ENCODE measurements around the gene ANKRD44. TPM values are rescaled to one million over a fixed set of nuclear protein-coding genes. Genes with fewer than 3 reads are reported as not detected.

ANKRD44 gene
- total RNA-seq, 2 donors from 2014 or later = 21.2 to 24.5 TPM

- DNase-seq (ENCODE audit: low spot score) = no peak
- intact Hi-C loops (cut with DNase I) = no loop called here
These were observed 139.0 kb downstream of the ANKRD44 start for GRCh38 chr2:197171582-197171981.

- DNase-seq (ENCODE audit: low spot score) = no peak
- intact Hi-C loops (cut with DNase I) = no loop called here
These were observed 140.4 kb downstream of the ANKRD44 start for GRCh38 chr2:197170208-197170607.

- intact Hi-C loops (cut with DNase I) = no loop called here
- peak; percentile 80 for DNase-seq (ENCODE audit: low spot score)
These were observed 141.9 kb downstream of the ANKRD44 start for GRCh38 chr2:197168705-197169104.

- intact Hi-C loops (cut with DNase I) = no loop called here
- no peak for DNase-seq (ENCODE audit: low spot score)
These were observed 142.8 kb downstream of the ANKRD44 start for GRCh38 chr2:197167608-197168314.

GRCh38 chr2:197165020-197165419 lies 145.6 kb downstream of the ANKRD44 start:
- no peak for DNase-seq (ENCODE audit: low spot score)
- intact Hi-C loops (cut with DNase I) = no loop called here

GRCh38 chr2:197164141-197164754 lies 146.3 kb downstream of the ANKRD44 start:
- DNase-seq (ENCODE audit: low spot score) = no peak
- intact Hi-C loops (cut with DNase I) = no loop called here

- intact Hi-C loops (cut with DNase I) = no loop called here
- DNase-seq (ENCODE audit: low spot score) = no peak
These were observed 146.9 kb downstream of the ANKRD44 start for GRCh38 chr2:197163712-197164140.

GRCh38 chr2:197161774-197162173 lies 148.8 kb downstream of the ANKRD44 start:
- DNase-seq (ENCODE audit: low spot score) = no peak
- intact Hi-C loops (cut with DNase I) = no loop called here

- DNase-seq (ENCODE audit: low spot score) = no peak
- intact Hi-C loops (cut with DNase I) = no loop called here
These were observed 150.8 kb downstream of the ANKRD44 start for GRCh38 chr2:197159661-197160211.

- no peak for DNase-seq (ENCODE audit: low spot score)
- intact Hi-C loops (cut with DNase I) = no loop called here
These were observed 151.7 kb downstream of the ANKRD44 start for GRCh38 chr2:197158591-197159550.

- intact Hi-C loops (cut with DNase I) = no loop called here
- DNase-seq (ENCODE audit: low spot score) = no peak
These were observed 152.6 kb downstream of the ANKRD44 start for GRCh38 chr2:197157879-197158537.

- DNase-seq (ENCODE audit: low spot score) = no peak
- intact Hi-C loops (cut with DNase I) = no loop called here
These were observed 153.8 kb downstream of the ANKRD44 start for GRCh38 chr2:197156771-197157170.

GRCh38 chr2:197152451-197153228 lies 157.9 kb downstream of the ANKRD44 start:
- intact Hi-C loops (cut with DNase I) = no loop called here
- DNase-seq (ENCODE audit: low spot score) = no peak

GRCh38 chr2:197149546-197149945 lies 161.0 kb downstream of the ANKRD44 start:
- DNase-seq (ENCODE audit: low spot score) = no peak
- intact Hi-C loops (cut with DNase I) = no loop called here

- DNase-seq (ENCODE audit: low spot score) = no peak
- intact Hi-C loops (cut with DNase I) = no loop called here
These were observed 162.2 kb downstream of the ANKRD44 start for GRCh38 chr2:197148401-197148800.

- DNase-seq (ENCODE audit: low spot score) = no peak
- intact Hi-C loops (cut with DNase I) = no loop called here
These were observed 162.6 kb downstream of the ANKRD44 start for GRCh38 chr2:197147942-197148341.

GRCh38 chr2:197146995-197147394 lies 163.6 kb downstream of the ANKRD44 start:
- intact Hi-C loops (cut with DNase I) = no loop called here
- no peak for DNase-seq (ENCODE audit: low spot score)

GRCh38 chr2:197145471-197146056 lies 165.0 kb downstream of the ANKRD44 start:
- no peak for DNase-seq (ENCODE audit: low spot score)
- intact Hi-C loops (cut with DNase I) = no loop called here

Measured in posterior vena cava (tissue), 2 donors.